PC-3 (cell line): ENCODE measurements around the gene DGKB. TPM values are rescaled to one million over a fixed set of nuclear protein-coding genes. Genes with fewer than 3 reads are reported as not detected.

ENCODE experiments used
- ATAC-seq: fragments of 200-7000 bp; cut with Tn5 transposase; 2 replicates; pipeline ENCODE4 v1.9.1; 2020; ENCODE audit warnings: mild to moderate bottlenecking, moderate library complexity
- BruUV-seq: library from RNA; stranded (reverse); fragments of 400-500 nt; replicated peaks from 2 replicates; lab custom pipeline; 2021; lab: Mats Ljungman, UMichigan
- CTCF ChIA-PET: fragments of 300-600 bp; sonication (Branson Sonifier 250); formaldehyde crosslinking; loops from one replicate; lab custom pipeline; 2022; ENCODE audit warnings: antibody characterized with exemption; lab: Charles Lee
- POLR2A ChIA-PET: fragments of 300-600 bp; sonication (Branson Sonifier 250); formaldehyde crosslinking; loops from one replicate; lab custom pipeline; 2022; ENCODE audit warnings: antibody characterized with exemption; ENCODE audit not compliant: unreplicated experiment; lab: Charles Lee
- DNase-seq: peaks from one replicate; pipeline ENCODE4 v3.0.0-alpha.2; 2015
- H2AFZ ChIP-seq: fragments of 300-600 bp; sonication (generic); 2 replicates; pipeline ENCODE4 v1.6.0; 2016; ENCODE audit warnings: antibody characterized with exemption, low read length
- H3F3A ChIP-seq: fragments of 300-600 bp; sonication (generic); one replicate; pipeline ENCODE4 v1.6.0; 2017; ENCODE audit warnings: antibody characterized with exemption, low read length, control low read depth, mild to moderate bottlenecking; ENCODE audit not compliant: unreplicated experiment
- H3K27ac ChIP-seq: fragments of 300-600 bp; sonication (generic); 2 replicates; pipeline ENCODE4 v1.5.1; 2016; ENCODE audit warnings: mild to moderate bottlenecking, low read length
- H3K27me3 ChIP-seq: fragments of 300-600 bp; sonication (generic); 2 replicates; pipeline ENCODE4 v1.6.1; 2016; ENCODE audit warnings: low read length, mixed read lengths
- H3K36me3 ChIP-seq: fragments of 300-600 bp; sonication (generic); 2 replicates; pipeline ENCODE4 v1.6.1; 2016; ENCODE audit warnings: low read depth, mixed run types, low read length, mixed read lengths
- H3K4me1 ChIP-seq: fragments of 300-600 bp; sonication (generic); 2 replicates; pipeline ENCODE4 v1.5.1; 2016; ENCODE audit warnings: low read length; ENCODE audit not compliant: insufficient read depth
- H3K4me2 ChIP-seq: fragments of 300-600 bp; sonication (generic); 2 replicates; pipeline ENCODE4 v1.6.0; 2016; ENCODE audit warnings: low read length
- H3K4me3 ChIP-seq: fragments of 300-600 bp; sonication (generic); 2 replicates; pipeline ENCODE4 v1.5.1; 2016; ENCODE audit warnings: mild to moderate bottlenecking, low read length, mixed read lengths
- H3K79me2 ChIP-seq: fragments of 300-600 bp; sonication (generic); 2 replicates; pipeline ENCODE4 v1.6.1; 2017; ENCODE audit warnings: low read length, mixed read lengths
- H3K9ac ChIP-seq: fragments of 300-600 bp; sonication (generic); 2 replicates; pipeline ENCODE4 v1.6.0; 2016; ENCODE audit warnings: mild to moderate bottlenecking, low read length
- H3K9me2 ChIP-seq: fragments of 300-600 bp; sonication (generic); replicated peaks from 2 replicates; pipeline ENCODE4 v1.6.1; 2016; ENCODE audit warnings: mixed run types, low read length, mixed read lengths
- H3K9me3 ChIP-seq: fragments of 300-600 bp; sonication (generic); 2 replicates; pipeline ENCODE4 v1.6.1; 2016; ENCODE audit warnings: low read length, mixed read lengths
- H4K20me1 ChIP-seq: fragments of 300-600 bp; sonication (generic); 2 replicates; pipeline ENCODE4 v1.6.1; 2016; ENCODE audit warnings: low read length, mixed read lengths
- CTCF ChIP-seq: fragments of 300-600 bp; sonication (generic); conservative IDR thresholded peaks from 2 replicates; pipeline ENCODE4 v1.5.1; 2017; ENCODE audit warnings: antibody characterized with exemption, low read depth, mild to moderate bottlenecking, low read length
- EZH2 ChIP-seq: fragments of 300-600 bp; sonication (generic); IDR thresholded peaks from one replicate; pipeline ENCODE4 v1.6.1; 2017; ENCODE audit warnings: antibody characterized with exemption, mild to moderate bottlenecking, low read length; ENCODE audit not compliant: unreplicated experiment
- EZH2phosphoT487 ChIP-seq: fragments of 300-600 bp; sonication (generic); IDR thresholded peaks from 2 replicates; pipeline ENCODE4 v1.6.1; 2018; ENCODE audit warnings: mild to moderate bottlenecking, antibody characterized with exemption, low read length, borderline replicate concordance
- intact Hi-C: fragments of 100-400 bp; cut with micrococcal nuclease; formaldehyde crosslinking; loops from 2 replicates; pipeline ENCODE4 v1.9.0; 2023
- total RNA-seq: library from RNA; depleted of rRNA; stranded (reverse); fragments of >200 nt; gene quantifications from 2 replicates; pipeline ENCODE4 v1.2.3, GENCODE V29; 2014

DGKB gene
- total RNA-seq, 1 experiment from 2014 or later: 0.15 TPM

- Histone ChIP-seq H3K79me2 (no peaks in the 10 kb centered on the region), H2AFZ (peak overlapping the region; percentile 63), H3K27me3 (no peaks in the 10 kb centered on the region), H3F3A (no peaks in the 10 kb centered on the region), H3K4me3 (no peak overlapping the region), H3K9me2 (no peaks in the 10 kb centered on the region), H3K36me3 (no peaks in the 10 kb centered on the region), H3K9me3 (no peaks in the 10 kb centered on the region), H3K27ac (peak overlapping the region; percentile 63), H3K4me2 (peak overlapping the region; percentile 36), H4K20me1 (no peaks in the 10 kb centered on the region), H3K9ac (peak overlapping the region; percentile 38; the same call in 1 of the 2 replicates), H3K4me1 (peaks cover 9% of the 10 kb centered on the region)
- peak; percentile 81 for TF ChIP-seq CTCF
- TF ChIP-seq EZH2phosphoT487: no peak
- ATAC-seq (peak; percentile 47), DNase-seq (peak; percentile 57)
- intact Hi-C loops: loop anchor here (1.0 to 5.0 kb wide), 7 partner anchors 43 to 1003 kb away; no protein-coding TSS in a partner anchor
- POLR2A ChIA-PET: no interaction called here
- BruUV-seq: no TSS peak
- CTCF ChIA-PET: interaction anchor here (0.6 to 1.5 kb wide), 5 partner anchors 206 to 1708 kb away, joined by 3 to 28 read pairs (median 6); no protein-coding TSS in a partner anchor
Observed at GRCh38 chr7:14717816-14718215, 184.7 kb downstream of the DGKB start.

GRCh38 chr7:14717169-14717568 is 185.4 kb downstream of the DGKB start:
- ChIA-PET POLR2A (interaction anchor here (0.7 kb wide), 1 partner anchor 370 kb away, joined by 3 read pairs; no protein-coding TSS in a partner anchor), CTCF (interaction anchor here (1.2 to 1.5 kb wide), 2 partner anchors 206 to 299 kb away, joined by 13 to 28 read pairs; no protein-coding TSS in a partner anchor)
- H3K27ac ChIP-seq: peak overlapping the region; percentile 63
- peak overlapping the region; percentile 38; the same call in 1 of the 2 replicates for H3K9ac ChIP-seq
- peak; percentile 72 for ATAC-seq
- no peaks in the 10 kb centered on the region for H3K9me3 ChIP-seq
- no peaks in the 10 kb centered on the region for H3K9me2 ChIP-seq
- H3K27me3 ChIP-seq: no peaks in the 10 kb centered on the region
- no peaks in the 10 kb centered on the region for H3K79me2 ChIP-seq
- no peaks in the 10 kb centered on the region for H3F3A ChIP-seq
- 0 out of 2 replicates have a peak overlapping the region, but pooled peaks have one; percentile 34 for H3K4me2 ChIP-seq
- no peak for DNase-seq
- H3K4me3 ChIP-seq: no peak overlapping the region
- H3K36me3 ChIP-seq: no peaks in the 10 kb centered on the region
- no peaks in the 10 kb centered on the region for H4K20me1 ChIP-seq
- BruUV-seq: no TSS peak
- H2AFZ ChIP-seq: no peak overlapping the region
- peaks cover 9% of the 10 kb centered on the region for H3K4me1 ChIP-seq
- intact Hi-C loops: loop anchor here (1.0 to 5.0 kb wide), 7 partner anchors 44 to 1004 kb away; no protein-coding TSS in a partner anchor
- TF ChIP-seq EZH2 (no peak), EZH2phosphoT487 (no peak)

DNA sequence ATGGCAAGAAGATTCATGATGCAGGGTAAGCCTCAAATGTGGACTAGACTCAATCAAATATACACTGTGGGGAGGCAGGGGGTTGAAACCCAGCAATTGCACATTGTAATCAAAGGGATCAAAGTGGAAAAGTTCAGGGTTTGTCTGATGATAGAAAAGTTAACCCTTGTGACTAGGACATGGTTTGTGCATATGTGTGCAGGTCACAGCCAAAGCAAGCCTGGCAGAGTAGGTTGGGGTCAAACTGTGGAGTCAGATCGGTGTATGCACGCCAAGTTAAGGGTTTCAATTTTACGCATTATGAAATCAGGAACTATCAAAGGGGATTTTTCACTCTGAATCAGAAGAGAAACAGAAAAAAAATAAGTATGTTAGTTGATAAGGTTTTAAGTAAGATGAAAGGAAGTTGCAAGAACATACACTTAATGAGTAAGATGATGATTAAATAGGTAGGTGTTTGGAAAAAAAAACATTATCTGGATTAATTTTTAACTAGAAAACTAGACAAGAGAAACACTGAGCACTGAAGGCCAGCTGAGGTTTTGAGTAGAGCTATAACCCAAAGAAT is 188.3 kb downstream of the DGKB start:
- ChIA-PET CTCF (no interaction called here), POLR2A (no interaction called here)
- Histone ChIP-seq H3K9me2 (no peaks in the 10 kb centered on the region), H4K20me1 (no peaks in the 10 kb centered on the region), H3K4me1 (peaks cover 9% of the 10 kb centered on the region), H3K9ac (no peak overlapping the region), H3K4me3 (no peak overlapping the region), H3F3A (no peaks in the 10 kb centered on the region), H3K36me3 (no peaks in the 10 kb centered on the region), H3K27ac (no peak overlapping the region), H3K4me2 (no peak overlapping the region), H3K79me2 (no peaks in the 10 kb centered on the region), H2AFZ (no peak overlapping the region), H3K9me3 (no peaks in the 10 kb centered on the region), H3K27me3 (no peaks in the 10 kb centered on the region)
- intact Hi-C loops: no loop called here
- no peak for DNase-seq
- no peak for TF ChIP-seq CTCF
- no peak for TF ChIP-seq EZH2phosphoT487
- no TSS peak for BruUV-seq
- ATAC-seq: no peak
